Measurements from ENCODE around the gene PLCB4. TPM values are rescaled to one million over a fixed set of nuclear protein-coding genes. Genes with fewer than 3 reads are reported as not detected.

The PLCB4 gene
- total RNA-seq, 1 experiment from 2014 or later: 12.9 TPM

DNA sequence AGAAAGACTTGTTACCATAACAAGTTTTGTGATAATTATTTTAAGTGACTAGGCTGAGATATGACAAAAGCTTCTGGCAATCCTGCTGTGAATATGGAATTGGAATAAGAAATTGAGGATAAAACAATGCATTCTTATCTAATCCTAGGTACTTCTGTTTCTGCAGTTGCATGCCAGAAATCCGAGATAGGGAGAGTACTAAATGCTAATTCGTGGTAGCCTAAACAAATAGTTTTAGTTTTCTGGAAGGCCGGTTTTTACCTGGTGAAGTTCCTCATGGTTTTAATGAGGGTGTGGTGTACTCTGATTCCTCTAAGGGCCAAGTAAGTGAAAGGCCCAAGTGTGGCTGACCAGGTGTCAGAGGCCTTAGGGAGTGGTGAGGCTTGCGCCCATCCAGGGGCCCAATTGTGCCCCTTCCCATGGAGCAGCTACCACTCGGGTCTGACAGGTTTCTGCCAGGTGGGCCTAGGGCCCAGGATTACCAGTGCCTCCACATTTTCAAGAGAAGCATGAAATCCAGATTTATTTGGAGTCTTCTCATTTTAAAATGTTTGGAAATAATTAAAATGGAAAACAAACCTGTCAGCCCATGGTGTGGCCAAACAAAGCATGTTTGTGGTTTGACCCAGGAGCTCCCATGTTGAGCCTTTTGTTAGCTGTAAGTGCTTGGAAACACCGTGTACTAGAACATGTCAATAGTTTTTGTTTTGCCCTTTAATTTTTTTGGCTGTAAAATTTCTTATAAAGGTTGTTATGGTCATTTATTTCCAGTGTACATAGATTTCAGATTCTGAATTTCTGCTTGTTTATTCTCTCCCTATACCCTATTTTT lies 6.6 kb downstream of the PLCB4 start:
- no peak for DNase-seq
- CTCF ChIA-PET: interaction anchor here (1.0 kb wide), 1 partner anchor 222 kb away, joined by 3 read pairs; no protein-coding TSS in a partner anchor
- TF ChIP-seq, protein P1, sequence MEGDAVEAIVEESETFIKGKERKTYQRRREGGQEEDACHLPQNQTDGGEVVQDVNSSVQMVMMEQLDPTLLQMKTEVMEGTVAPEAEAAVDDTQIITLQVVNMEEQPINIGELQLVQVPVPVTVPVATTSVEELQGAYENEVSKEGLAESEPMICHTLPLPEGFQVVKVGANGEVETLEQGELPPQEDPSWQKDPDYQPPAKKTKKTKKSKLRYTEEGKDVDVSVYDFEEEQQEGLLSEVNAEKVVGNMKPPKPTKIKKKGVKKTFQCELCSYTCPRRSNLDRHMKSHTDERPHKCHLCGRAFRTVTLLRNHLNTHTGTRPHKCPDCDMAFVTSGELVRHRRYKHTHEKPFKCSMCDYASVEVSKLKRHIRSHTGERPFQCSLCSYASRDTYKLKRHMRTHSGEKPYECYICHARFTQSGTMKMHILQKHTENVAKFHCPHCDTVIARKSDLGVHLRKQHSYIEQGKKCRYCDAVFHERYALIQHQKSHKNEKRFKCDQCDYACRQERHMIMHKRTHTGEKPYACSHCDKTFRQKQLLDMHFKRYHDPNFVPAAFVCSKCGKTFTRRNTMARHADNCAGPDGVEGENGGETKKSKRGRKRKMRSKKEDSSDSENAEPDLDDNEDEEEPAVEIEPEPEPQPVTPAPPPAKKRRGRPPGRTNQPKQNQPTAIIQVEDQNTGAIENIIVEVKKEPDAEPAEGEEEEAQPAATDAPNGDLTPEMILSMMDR (IDR thresholded peaks at IDR 0.05; ENCODE audit: unreplicated experiment): no peak
- Mint-ChIP-seq H3K36me3 (ENCODE audit: insufficient read depth, unreplicated experiment) (no peaks in the 10 kb centered on the region), H3K27ac (ENCODE audit: unreplicated experiment) (no peak overlapping the region), H3K4me1 (ENCODE audit: low read depth, unreplicated experiment) (peaks cover 8% of the 10 kb centered on the region), H3K9me3 (ENCODE audit: low read depth, unreplicated experiment) (no peaks in the 10 kb centered on the region), H3K27me3 (ENCODE audit: unreplicated experiment) (no peaks in the 10 kb centered on the region), H3K4me3 (ENCODE audit: low read depth, unreplicated experiment) (no peak overlapping the region)
- intact Hi-C loops (cut with micrococcal nuclease; ENCODE audit: unreplicated experiment): loop anchor here (10.0 kb wide), 1 partner anchor 279 kb away; no protein-coding TSS in a partner anchor
- no TSS peak for BruUV-seq (replicated peaks)

DNA sequence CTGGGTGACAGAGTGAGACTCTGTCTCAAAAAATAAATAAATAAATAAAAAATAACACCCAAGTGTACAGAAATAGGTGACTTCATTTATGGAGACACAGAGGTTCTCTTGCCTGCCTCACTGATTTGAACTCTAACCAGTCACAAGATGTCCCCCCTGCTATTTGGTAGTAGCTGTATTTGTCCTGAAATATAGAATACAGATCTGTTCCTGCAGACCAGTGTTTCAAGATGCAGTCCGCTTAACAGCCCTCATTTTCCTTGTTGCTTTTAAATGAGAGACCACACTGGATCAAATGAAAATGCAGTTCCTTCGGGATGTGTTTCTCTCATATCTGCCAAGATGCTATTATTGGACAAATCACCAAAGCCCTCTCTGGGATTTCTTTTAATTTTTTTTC lies 7.6 kb downstream of the PLCB4 start:
- TF ChIP-seq, protein P1 (IDR thresholded peaks at IDR 0.05; ENCODE audit: unreplicated experiment): no peak
- Mint-ChIP-seq H3K9me3 (ENCODE audit: low read depth, unreplicated experiment) (no peaks in the 10 kb centered on the region), H3K27me3 (ENCODE audit: unreplicated experiment) (no peaks in the 10 kb centered on the region), H3K4me1 (ENCODE audit: low read depth, unreplicated experiment) (peaks cover 8% of the 10 kb centered on the region), H3K4me3 (ENCODE audit: low read depth, unreplicated experiment) (no peak overlapping the region), H3K36me3 (ENCODE audit: insufficient read depth, unreplicated experiment) (no peaks in the 10 kb centered on the region), H3K27ac (ENCODE audit: unreplicated experiment) (no peak overlapping the region)
- CTCF ChIA-PET: no interaction called here
- BruUV-seq (replicated peaks): no TSS peak
- intact Hi-C loops (cut with micrococcal nuclease; ENCODE audit: unreplicated experiment): loop anchor here (10.0 kb wide), 1 partner anchor 278 kb away; no protein-coding TSS in a partner anchor
- no peak for DNase-seq

DNA sequence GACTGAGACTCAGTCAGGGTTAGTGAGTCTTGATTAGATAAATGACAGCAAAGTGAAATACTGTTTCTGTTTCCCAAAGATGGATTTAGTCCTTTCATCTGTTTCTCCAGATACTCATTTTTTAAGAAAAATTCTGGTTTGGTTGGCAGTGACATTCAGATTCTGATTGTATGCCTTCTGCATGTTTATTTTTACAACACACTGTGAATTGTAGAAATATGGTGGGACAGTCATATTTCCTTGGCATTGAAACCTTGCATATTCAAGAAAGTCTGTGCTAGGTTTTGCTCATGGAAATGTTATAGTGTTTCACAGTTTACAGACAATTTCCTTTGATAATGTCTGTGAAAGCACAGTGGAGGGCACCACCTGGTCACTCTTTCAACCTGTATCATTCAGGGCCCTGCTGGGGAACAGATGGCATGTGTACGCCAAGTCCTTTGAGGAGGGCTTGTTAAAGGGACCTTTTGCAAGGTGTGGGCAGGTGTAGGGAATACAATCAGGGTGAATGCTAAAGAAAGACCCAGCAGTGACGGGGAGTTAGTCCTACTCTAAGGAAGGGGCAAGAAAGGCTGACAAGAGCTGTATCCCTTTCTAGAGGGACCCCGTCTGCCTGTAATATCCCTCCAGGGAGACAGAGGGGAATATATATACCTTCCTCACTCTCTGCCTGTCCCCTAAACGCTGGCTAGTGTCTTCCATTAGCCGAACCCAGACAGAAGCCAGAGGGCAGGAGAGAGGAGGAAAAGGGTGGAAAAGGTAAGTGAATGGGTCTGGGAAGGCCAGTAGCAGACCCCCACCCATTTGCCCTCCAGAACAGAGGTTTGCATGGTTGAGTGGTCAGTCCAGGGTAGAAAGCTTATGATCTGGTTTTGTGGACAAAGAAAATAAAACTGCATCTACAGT lies 10.2 kb downstream of the PLCB4 start:
- Mint-ChIP-seq H3K27me3 (ENCODE audit: unreplicated experiment) (no peaks in the 10 kb centered on the region), H3K27ac (ENCODE audit: unreplicated experiment) (no peak overlapping the region), H3K36me3 (ENCODE audit: insufficient read depth, unreplicated experiment) (no peaks in the 10 kb centered on the region), H3K4me3 (ENCODE audit: low read depth, unreplicated experiment) (no peak overlapping the region), H3K9me3 (ENCODE audit: low read depth, unreplicated experiment) (no peaks in the 10 kb centered on the region), H3K4me1 (ENCODE audit: low read depth, unreplicated experiment) (no peaks in the 10 kb centered on the region)
- CTCF ChIA-PET: no interaction called here
- DNase-seq: no peak
- TF ChIP-seq, protein P1 (IDR thresholded peaks at IDR 0.05; ENCODE audit: unreplicated experiment): no peak
- no TSS peak for BruUV-seq (replicated peaks)
- intact Hi-C loops (cut with micrococcal nuclease; ENCODE audit: unreplicated experiment): loop anchor here (10.0 kb wide), 1 partner anchor 276 kb away; no protein-coding TSS in a partner anchor

DNA sequence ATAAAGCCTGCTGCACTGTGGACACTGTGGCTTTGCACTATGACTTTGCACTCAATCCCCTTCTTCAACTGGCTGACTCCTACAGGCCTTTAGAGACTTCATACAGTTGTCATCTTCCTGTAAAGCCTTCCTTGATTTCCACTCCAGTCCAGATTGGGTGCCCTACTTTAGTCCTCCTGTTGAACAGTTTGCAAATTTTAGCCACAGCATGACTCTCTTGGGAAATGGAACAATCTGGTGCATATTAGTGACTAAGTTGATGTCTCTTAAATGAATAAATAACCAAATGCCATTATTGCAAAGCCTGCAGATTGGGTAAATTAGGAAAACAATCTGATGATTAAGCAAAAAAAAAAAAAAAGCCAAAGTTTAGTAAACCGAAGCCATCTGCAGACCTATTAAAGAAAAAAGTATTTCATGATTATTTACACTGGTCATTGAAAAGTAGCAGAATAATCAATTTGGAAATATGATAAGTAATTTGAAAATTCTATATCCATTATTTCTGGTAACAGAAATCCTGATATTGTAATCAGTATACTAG lies 12.6 kb downstream of the PLCB4 start:
- H3K4me1 Mint-ChIP-seq (ENCODE audit: low read depth, unreplicated experiment): no peaks in the 10 kb centered on the region

More for the DNA sequence above, 12.6 kb downstream of the PLCB4 start:
- TF ChIP-seq, protein P1 (IDR thresholded peaks at IDR 0.05; ENCODE audit: unreplicated experiment): no peak
- no peak overlapping the region for H3K4me3 Mint-ChIP-seq (ENCODE audit: low read depth, unreplicated experiment)
- no peaks in the 10 kb centered on the region for H3K9me3 Mint-ChIP-seq (ENCODE audit: low read depth, unreplicated experiment)
- no peaks in the 10 kb centered on the region for H3K36me3 Mint-ChIP-seq (ENCODE audit: insufficient read depth, unreplicated experiment)
- intact Hi-C loops (cut with micrococcal nuclease; ENCODE audit: unreplicated experiment): no loop called here
- no peak overlapping the region for H3K27ac Mint-ChIP-seq (ENCODE audit: unreplicated experiment)
- no TSS peak for BruUV-seq (replicated peaks)
- no peak for DNase-seq
- no peaks in the 10 kb centered on the region for H3K27me3 Mint-ChIP-seq (ENCODE audit: unreplicated experiment)
- CTCF ChIA-PET: no interaction called here
